MCF 10A (cell line): ENCODE measurements around the gene IGF2BP3. TPM values are rescaled to one million over a fixed set of nuclear protein-coding genes. Genes with fewer than 3 reads are reported as not detected.

Experiments
- BruUV-seq: library from RNA; stranded (reverse); fragments of 400-500 nt; replicated peaks from 2 replicates; lab custom pipeline; 2021; lab: Mats Ljungman, UMichigan
- CTCF ChIA-PET: fragments of 300-600 bp; sonication (Branson Sonifier 250); formaldehyde crosslinking; extraction: SDS; loops from one replicate; lab custom pipeline; 2021; ENCODE audit warnings: antibody characterized with exemption, inconsistent platforms; lab: Yijun Ruan, JAX
- POLR2A ChIA-PET: fragments of 300-600, 350-650 bp; sonication (Branson Sonifier 250); formaldehyde crosslinking; extraction: SDS; loops from one replicate; lab custom pipeline; 2020; ENCODE audit warnings: antibody characterized with exemption, inconsistent platforms; lab: Yijun Ruan, JAX
- DNase-seq: peaks from one replicate; pipeline ENCODE4 v3.0.0-alpha.2; 2018; ENCODE audit not compliant: unreplicated experiment
- H3K27ac Mint-ChIP-seq: one replicate; pipeline ENCODE4 v1.8.0; 2022; ENCODE audit warnings: mild to moderate bottlenecking, low read depth, mixed read lengths; ENCODE audit not compliant: unreplicated experiment
- H3K27me3 Mint-ChIP-seq: one replicate; pipeline ENCODE4 v1.8.0; 2022; ENCODE audit warnings: mixed read lengths; ENCODE audit not compliant: insufficient read depth, unreplicated experiment
- H3K36me3 Mint-ChIP-seq: one replicate; pipeline ENCODE4 v1.8.0; 2022; ENCODE audit warnings: mild to moderate bottlenecking, moderate library complexity, mixed read lengths; ENCODE audit not compliant: insufficient read depth, unreplicated experiment
- H3K4me1 Mint-ChIP-seq: one replicate; pipeline ENCODE4 v1.8.0; 2022; ENCODE audit warnings: mixed read lengths; ENCODE audit not compliant: insufficient read depth, unreplicated experiment
- H3K4me3 Mint-ChIP-seq: one replicate; pipeline ENCODE4 v1.8.0; 2022; ENCODE audit warnings: mild to moderate bottlenecking, moderate library complexity, mixed read lengths; ENCODE audit not compliant: unreplicated experiment
- H3K9me3 Mint-ChIP-seq: one replicate; pipeline ENCODE4 v1.8.0; 2022; ENCODE audit warnings: mixed read lengths; ENCODE audit not compliant: unreplicated experiment
- CTCF ChIP-seq: fragments of 200-600 bp; IDR thresholded peaks from one replicate; pipeline ENCODE4 v1.8.0; 2022; ENCODE audit warnings: antibody characterized with exemption, mild to moderate bottlenecking; ENCODE audit not compliant: unreplicated experiment
- intact Hi-C: fragments of 100-400 bp; cut with micrococcal nuclease; formaldehyde crosslinking; loops from 2 replicates; pipeline ENCODE4 v1.14.1; 2022
- total RNA-seq: library from RNA; stranded (reverse); gene quantifications from 2 replicates; pipeline ENCODE4 v1.2.3, GENCODE V29; 2022

The IGF2BP3 gene
- total RNA-seq, 1 experiment from 2014 or later = 29.8 TPM

- intact Hi-C loops = no loop called here
Observed at GRCh38 chr7:23298141-23298881, 172.0 kb downstream of the IGF2BP3 start.

GRCh38 chr7:23295401-23295697, 174.9 kb downstream of the IGF2BP3 start:
- no peak for DNase-seq
- intact Hi-C loops = no loop called here
- POLR2A ChIA-PET = interaction anchor here (0.6 kb wide), 1 partner anchor 859 kb away, joined by 6 read pairs; no protein-coding TSS in a partner anchor
- H3K4me3 Mint-ChIP-seq = no peak overlapping the region
- CTCF ChIA-PET = interaction anchor here (0.6 to 1.5 kb wide), 3 partner anchors 249 to 569 kb away, joined by 3 to 6 read pairs (median 4); partner anchors contain the start of gene IL6
- no TSS peak for BruUV-seq
- H3K27ac Mint-ChIP-seq = no peak overlapping the region
- peaks cover 12% of the 10 kb centered on the region for H3K4me1 Mint-ChIP-seq
- no peaks in the 10 kb centered on the region for H3K27me3 Mint-ChIP-seq
- TF ChIP-seq CTCF = no peak
- no peaks in the 10 kb centered on the region for H3K36me3 Mint-ChIP-seq
- no peaks in the 10 kb centered on the region for H3K9me3 Mint-ChIP-seq

More at GRCh38 chr7:23298141-23298881, 172.0 kb downstream of the IGF2BP3 start:
- ChIA-PET CTCF (interaction anchor here (0.8 to 2.9 kb wide), 4 partner anchors 14 to 40 kb away, joined by 3 to 12 read pairs (median 7); no protein-coding TSS in a partner anchor), POLR2A (interaction anchor here (0.5 to 4.1 kb wide), 24 partner anchors 10 to 237 kb away, joined by 3 to 49 read pairs (median 4); partner anchors contain the start of gene GPNMB)
- Mint-ChIP-seq H3K4me3 (peak overlapping the region; percentile 93), H3K27ac (peak overlapping the region; percentile 71), H3K4me1 (peaks cover 23% of the 10 kb centered on the region), H3K36me3 (peaks cover 20% of the 10 kb centered on the region), H3K9me3 (no peaks in the 10 kb centered on the region), H3K27me3 (no peaks in the 10 kb centered on the region)
- DNase-seq = peak; percentile 26
- BruUV-seq = no TSS peak
- TF ChIP-seq CTCF = no peak

- H3K4me1 Mint-ChIP-seq = peaks cover 12% of the 10 kb centered on the region
- no TSS peak for BruUV-seq
- CTCF ChIA-PET = interaction anchor here (0.6 to 1.5 kb wide), 7 partner anchors 18 to 568 kb away, joined by 3 to 8 read pairs (median 4); partner anchors contain the start of gene IL6
- intact Hi-C loops = no loop called here
- POLR2A ChIA-PET = interaction anchor here (0.6 to 1.3 kb wide), 5 partner anchors 10 to 859 kb away, joined by 3 to 6 read pairs (median 3); no protein-coding TSS in a partner anchor
- no peak overlapping the region for H3K4me3 Mint-ChIP-seq
- H3K36me3 Mint-ChIP-seq = no peaks in the 10 kb centered on the region
- DNase-seq = no peak
- no peak overlapping the region for H3K27ac Mint-ChIP-seq
- no peak for TF ChIP-seq CTCF
- H3K9me3 Mint-ChIP-seq = no peaks in the 10 kb centered on the region
- H3K27me3 Mint-ChIP-seq = no peaks in the 10 kb centered on the region
Observed at GRCh38 chr7:23294549-23295400, 175.5 kb downstream of the IGF2BP3 start.
